Measurements from ENCODE around the gene CORIN.
"Not testable (repeated sequence)": the region's sequence is repeated elsewhere in the genome, so short reads cannot be mapped to it uniquely, and the experiment has no call there.

The CORIN gene

GRCh38 chr4:47767956-47768355, 69.9 kb downstream of the CORIN start:
- not testable (repeated sequence) for DNase-seq (ENCODE audit: low read depth in 2 of 2)

GRCh38 chr4:47763279-47763678, 74.6 kb downstream of the CORIN start:
- no peak for DNase-seq (ENCODE audit: low read depth in 2 of 2)

- DNase-seq (ENCODE audit: low read depth in 2 of 2), result no peak
These were observed 75.2 kb downstream of the CORIN start for GRCh38 chr4:47762376-47763266.

GRCh38 chr4:47753316-47753715, 84.6 kb downstream of the CORIN start:
- DNase-seq (ENCODE audit: low read depth in 2 of 2), result not testable (repeated sequence)

GRCh38 chr4:47752214-47752613, 85.7 kb downstream of the CORIN start:
- no peak for DNase-seq (ENCODE audit: low read depth in 2 of 2)

GRCh38 chr4:47750788-47751187, 87.1 kb downstream of the CORIN start:
- no peak for DNase-seq (ENCODE audit: low read depth in 2 of 2)

- DNase-seq (ENCODE audit: low read depth in 2 of 2), result no peak
These were observed 88.0 kb downstream of the CORIN start for GRCh38 chr4:47749858-47750257.

- DNase-seq (ENCODE audit: low read depth in 2 of 2), result no peak
These were observed 88.8 kb downstream of the CORIN start for GRCh38 chr4:47749060-47749459.

GRCh38 chr4:47747846-47748494, 89.9 kb downstream of the CORIN start:
- no peak for DNase-seq (ENCODE audit: low read depth in 2 of 2)

- DNase-seq (ENCODE audit: low read depth in 2 of 2), result no peak
These were observed 90.7 kb downstream of the CORIN start for GRCh38 chr4:47747211-47747610.

- DNase-seq (ENCODE audit: low read depth in 2 of 2), result no peak
These were observed 91.7 kb downstream of the CORIN start for GRCh38 chr4:47746122-47746521.

GRCh38 chr4:47744843-47745382, 93.0 kb downstream of the CORIN start:
- DNase-seq (ENCODE audit: low read depth in 2 of 2), result no peak

- no peak for DNase-seq (ENCODE audit: low read depth in 2 of 2)
These were observed 93.6 kb downstream of the CORIN start for GRCh38 chr4:47744253-47744652.

- no peak for DNase-seq (ENCODE audit: low read depth in 2 of 2)
These were observed 96.7 kb downstream of the CORIN start for GRCh38 chr4:47741200-47741599.

GRCh38 chr4:47737326-47737725, 100.5 kb downstream of the CORIN start:
- DNase-seq (ENCODE audit: low read depth in 2 of 2), result no peak

- no peak for DNase-seq (ENCODE audit: low read depth in 2 of 2)
These were observed 101.3 kb downstream of the CORIN start for GRCh38 chr4:47736555-47736954.

- no peak for DNase-seq (ENCODE audit: low read depth in 2 of 2)
These were observed 101.7 kb downstream of the CORIN start for GRCh38 chr4:47736146-47736545.

- no peak for DNase-seq (ENCODE audit: low read depth in 2 of 2)
These were observed 104.3 kb downstream of the CORIN start for GRCh38 chr4:47733302-47734175.

- DNase-seq (ENCODE audit: low read depth in 2 of 2), result no peak
These were observed 106.7 kb downstream of the CORIN start for GRCh38 chr4:47731182-47731581.

- no peak for DNase-seq (ENCODE audit: low read depth in 2 of 2)
These were observed 108.7 kb downstream of the CORIN start for GRCh38 chr4:47729131-47729680.

GRCh38 chr4:47721892-47722575, 115.8 kb downstream of the CORIN start:
- no peak for DNase-seq (ENCODE audit: low read depth in 2 of 2)
